ENCODE data around the gene AFAP1. TPM values are rescaled to one million over a fixed set of nuclear protein-coding genes. Genes with fewer than 3 reads are reported as not detected.
A peak's percentile ranks its signal among the peaks of the same experiment; 100 is the strongest.

Gene AFAP1
- total RNA-seq, 1 donor from 2014 or later = 1.3 TPM

GRCh38 chr4:7899184-7899869 is 40.3 kb downstream of the AFAP1 start:
- ATAC-seq = no peak
- DNase-seq (ENCODE audit: low spot score) = no peak

GRCh38 chr4:7898385-7898784 is 41.3 kb downstream of the AFAP1 start:
- no peak for DNase-seq (ENCODE audit: low spot score)
- ATAC-seq = no peak

GRCh38 chr4:7897811-7898210 is 41.9 kb downstream of the AFAP1 start:
- ATAC-seq = no peak
- no peak for DNase-seq (ENCODE audit: low spot score)

- no peak for DNase-seq (ENCODE audit: low spot score)
- ATAC-seq = no peak
Measured at GRCh38 chr4:7894677-7895181, 44.9 kb downstream of the AFAP1 start.

- no peak for ATAC-seq
- no peak for DNase-seq (ENCODE audit: low spot score)
Measured at GRCh38 chr4:7894098-7894676, 45.5 kb downstream of the AFAP1 start.

GRCh38 chr4:7893539-7893938 is 46.1 kb downstream of the AFAP1 start:
- ATAC-seq (no peak), DNase-seq (ENCODE audit: low spot score) (no peak)

- DNase-seq (ENCODE audit: low spot score) = no peak
- ATAC-seq = no peak
Measured at GRCh38 chr4:7892212-7893019, 47.2 kb downstream of the AFAP1 start.

- ATAC-seq = no peak
- DNase-seq (ENCODE audit: low spot score) = no peak
Measured at GRCh38 chr4:7890635-7891393, 48.8 kb downstream of the AFAP1 start.

- ATAC-seq (no peak), DNase-seq (ENCODE audit: low spot score) (no peak)
Measured at GRCh38 chr4:7887436-7887835, 52.2 kb downstream of the AFAP1 start.

- ATAC-seq = no peak
- no peak for DNase-seq (ENCODE audit: low spot score)
Measured at GRCh38 chr4:7886007-7886973, 53.4 kb downstream of the AFAP1 start.

GRCh38 chr4:7885216-7886006 is 54.2 kb downstream of the AFAP1 start:
- DNase-seq (ENCODE audit: low spot score) (no peak), ATAC-seq (no peak)

GRCh38 chr4:7880683-7881082 is 59.0 kb downstream of the AFAP1 start:
- DNase-seq (ENCODE audit: low spot score) (no peak), ATAC-seq (no peak)

GRCh38 chr4:7879127-7879526 is 60.5 kb downstream of the AFAP1 start:
- no peak for ATAC-seq
- no peak for DNase-seq (ENCODE audit: low spot score)

GRCh38 chr4:7878323-7878722 is 61.3 kb downstream of the AFAP1 start:
- ATAC-seq = no peak
- DNase-seq (ENCODE audit: low spot score) = no peak

- DNase-seq (ENCODE audit: low spot score) = no peak
- no peak for ATAC-seq
Measured at GRCh38 chr4:7877176-7877575, 62.5 kb downstream of the AFAP1 start.

GRCh38 chr4:7876201-7876875 is 63.3 kb downstream of the AFAP1 start:
- ATAC-seq = peak; percentile 46

GRCh38 chr4:7874838-7875237 is 64.8 kb downstream of the AFAP1 start:
- ATAC-seq = no peak
- DNase-seq (ENCODE audit: low spot score) = no peak

More at GRCh38 chr4:7876201-7876875, 63.3 kb downstream of the AFAP1 start:
- no peak for DNase-seq (ENCODE audit: low spot score)

- ATAC-seq (no peak), DNase-seq (ENCODE audit: low spot score) (no peak)
Measured at GRCh38 chr4:7873881-7874280, 65.8 kb downstream of the AFAP1 start.

Data from left lobe of liver (tissue), 2 donors.